Activated T-helper 1 cell treated with anti-CD3 and anti-CD28 coated beads, Interleukin-2, amount 50 U/mL, for 16 hours (primary cell): Measurements from ENCODE around the gene ADI1.
"Not testable (repeated sequence)": the region's sequence is repeated elsewhere in the genome, so short reads cannot be mapped to it uniquely, and the experiment has no call there.

ENCODE experiments used
- DNase-seq, 2 donors: peaks; one replicate each; pipeline ENCODE4 v3.0.0-alpha.2; 2020; ENCODE audit warnings: low read depth in 1 of 2, low spot score in 1 of 2

The ADI1 gene

DNA sequence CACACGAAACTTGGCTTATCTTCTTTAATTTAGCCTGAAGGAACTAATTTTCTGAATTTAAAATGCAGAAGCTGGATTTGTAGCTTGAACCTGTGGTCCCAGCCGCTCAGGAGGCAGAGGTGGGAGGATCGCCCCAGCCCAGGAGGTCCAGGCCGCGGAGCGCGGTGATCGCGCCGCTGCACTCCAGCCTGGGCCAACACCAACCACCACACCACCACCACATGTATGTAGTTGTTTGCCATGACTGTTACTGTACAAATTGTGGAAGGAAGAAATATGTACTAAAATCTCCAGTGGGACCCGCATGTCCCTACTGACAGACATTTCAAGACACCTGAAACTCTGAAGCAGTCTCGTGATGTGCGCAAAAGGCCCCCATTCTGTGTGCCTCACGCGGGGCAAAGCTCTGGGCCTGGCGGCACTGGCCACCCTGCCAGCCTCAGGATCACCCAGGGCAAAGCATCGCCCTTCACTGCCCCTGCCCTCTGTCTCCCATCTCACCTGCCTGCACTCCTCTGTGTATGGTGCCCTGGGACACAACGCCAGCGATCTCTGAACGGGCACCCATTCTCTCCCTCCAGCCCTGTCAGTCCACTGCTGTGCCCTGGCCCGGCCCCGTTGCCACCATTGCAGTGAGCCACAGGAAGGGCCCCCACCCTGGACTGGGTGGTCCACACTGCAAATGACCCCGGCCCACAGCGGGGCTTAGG is 10.1 kb upstream of the ADI1 start:
- no peak for DNase-seq

DNA sequence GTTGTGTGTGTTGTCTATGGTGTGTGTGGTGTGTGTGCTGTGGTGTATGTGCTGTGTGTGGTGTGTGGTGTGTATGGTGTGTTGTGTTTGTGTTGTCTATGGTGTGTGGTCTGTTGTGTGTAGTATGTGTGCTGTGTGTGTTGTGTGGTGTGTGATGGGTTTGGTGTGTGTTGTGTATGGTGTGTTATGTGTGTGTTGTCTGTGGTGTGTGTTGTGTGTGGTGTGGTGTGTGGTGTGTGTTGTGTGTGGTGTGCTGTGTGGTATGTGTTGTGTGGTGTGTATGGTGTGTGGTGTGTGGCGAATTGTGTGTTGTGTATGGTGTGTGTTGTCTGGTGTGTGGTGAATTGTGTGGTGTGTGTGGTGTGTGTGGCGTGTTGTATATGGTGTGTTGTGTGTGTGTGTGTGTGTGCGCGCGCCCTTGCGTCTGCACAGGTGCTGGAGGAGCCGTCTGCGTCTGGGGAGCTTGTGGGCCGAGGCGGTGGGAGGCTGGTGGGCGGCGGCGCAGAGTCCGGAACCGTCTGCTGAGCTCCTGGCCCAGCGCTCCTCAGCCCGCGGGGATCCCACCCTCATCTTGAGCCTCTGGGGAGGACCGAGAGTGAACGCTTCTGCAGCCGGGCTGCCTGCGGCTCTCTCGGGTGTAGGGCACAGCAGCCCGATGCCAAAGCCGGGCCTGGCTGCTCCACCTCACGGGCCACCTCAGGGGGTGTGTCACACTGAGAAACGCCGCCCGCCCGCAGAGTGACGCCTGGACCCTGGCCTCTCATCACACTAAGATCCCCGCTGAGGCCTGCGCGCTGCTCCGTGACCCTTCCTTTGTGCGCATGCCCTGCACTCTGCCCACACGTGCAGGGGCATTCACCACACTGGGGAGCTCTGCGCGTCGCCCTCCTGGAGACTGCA is 8.8 kb upstream of the ADI1 start:
- DNase-seq, result no peak

DNA sequence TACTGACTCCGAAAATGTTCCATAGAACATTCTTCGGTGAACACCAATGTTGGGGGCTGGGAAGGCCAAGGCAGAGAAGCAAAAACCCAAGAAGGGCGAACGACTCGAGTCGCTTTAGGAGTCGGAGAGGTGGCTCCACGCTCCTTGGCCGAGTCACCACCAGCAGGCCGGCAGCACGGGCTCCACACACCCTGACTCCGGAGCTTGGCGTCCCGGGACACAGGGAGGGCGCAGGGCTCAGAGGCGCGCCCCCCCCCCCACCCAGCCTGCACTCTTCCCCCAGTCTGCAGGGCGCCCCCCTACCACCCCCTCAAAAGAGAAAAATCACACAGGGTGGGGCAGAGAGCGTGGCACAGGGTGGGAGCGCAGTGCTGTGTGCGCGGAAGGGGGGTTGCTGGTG is 7.5 kb upstream of the ADI1 start:
- DNase-seq, result no peak

DNA sequence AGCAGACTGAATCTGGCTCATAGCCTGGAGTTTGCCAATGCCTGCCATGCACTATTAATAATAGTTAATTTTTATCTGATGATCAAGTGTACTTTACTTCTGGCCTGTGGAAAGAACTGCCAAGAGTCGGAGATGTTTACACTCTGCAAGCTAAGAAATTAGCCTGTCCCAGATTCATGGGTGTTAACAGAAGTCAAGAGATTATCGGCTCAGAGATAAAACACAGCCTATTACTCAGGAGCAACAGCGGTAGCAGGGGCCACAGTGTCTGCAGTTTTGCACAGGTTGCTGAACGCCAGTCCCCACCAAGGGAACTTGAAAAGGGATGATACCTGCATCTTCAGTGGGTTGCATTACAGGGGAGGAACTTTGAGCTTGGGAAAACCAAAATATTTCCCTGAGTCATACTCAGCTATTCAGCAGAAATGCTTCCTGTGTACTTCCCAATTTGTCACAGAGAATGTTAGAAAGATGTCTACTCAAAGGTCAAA is 4.3 kb upstream of the ADI1 start:
- no peak for DNase-seq

DNA sequence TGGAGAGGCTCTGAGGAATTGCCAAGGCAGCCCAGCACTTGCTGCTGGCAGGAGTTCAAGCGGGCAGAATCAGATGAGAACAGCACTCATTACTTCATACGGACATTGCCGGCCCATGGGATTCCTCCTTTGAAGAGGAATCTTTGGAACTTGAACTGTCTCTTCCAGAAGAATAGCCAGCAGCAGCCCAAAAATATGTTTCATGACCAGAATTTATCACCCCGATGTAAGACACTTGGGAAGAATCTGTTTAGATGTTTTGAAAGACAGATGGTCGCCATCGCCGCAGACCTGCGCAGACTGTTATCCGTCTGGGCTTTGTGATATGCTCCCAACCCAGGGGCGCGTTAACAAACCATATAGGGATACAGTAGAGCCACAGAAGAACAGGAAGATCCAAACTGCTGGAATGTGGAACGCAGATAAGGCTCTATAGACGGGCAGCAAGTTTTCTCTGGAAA is 3.7 kb upstream of the ADI1 start:
- DNase-seq, result no peak

DNA sequence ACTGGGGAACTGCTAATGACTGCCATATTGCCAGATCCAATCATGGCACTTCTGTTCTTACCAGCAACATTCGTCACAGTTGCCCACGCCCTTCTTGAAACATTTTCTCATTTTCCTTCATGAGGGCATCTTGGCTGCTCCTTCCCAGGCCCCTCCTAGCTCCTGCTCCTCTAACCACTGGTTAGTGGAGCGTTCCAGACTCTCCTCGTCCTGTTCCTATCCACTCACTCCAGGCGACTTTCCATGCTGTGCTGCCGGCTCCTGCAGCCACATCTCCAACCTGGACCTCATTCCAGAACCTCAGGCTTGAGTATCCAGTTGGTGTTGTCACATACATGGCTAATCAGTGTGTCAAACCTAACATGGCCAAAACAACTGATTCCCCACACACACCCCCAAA is 1.3 kb upstream of the ADI1 start:
- no peak for DNase-seq

DNA sequence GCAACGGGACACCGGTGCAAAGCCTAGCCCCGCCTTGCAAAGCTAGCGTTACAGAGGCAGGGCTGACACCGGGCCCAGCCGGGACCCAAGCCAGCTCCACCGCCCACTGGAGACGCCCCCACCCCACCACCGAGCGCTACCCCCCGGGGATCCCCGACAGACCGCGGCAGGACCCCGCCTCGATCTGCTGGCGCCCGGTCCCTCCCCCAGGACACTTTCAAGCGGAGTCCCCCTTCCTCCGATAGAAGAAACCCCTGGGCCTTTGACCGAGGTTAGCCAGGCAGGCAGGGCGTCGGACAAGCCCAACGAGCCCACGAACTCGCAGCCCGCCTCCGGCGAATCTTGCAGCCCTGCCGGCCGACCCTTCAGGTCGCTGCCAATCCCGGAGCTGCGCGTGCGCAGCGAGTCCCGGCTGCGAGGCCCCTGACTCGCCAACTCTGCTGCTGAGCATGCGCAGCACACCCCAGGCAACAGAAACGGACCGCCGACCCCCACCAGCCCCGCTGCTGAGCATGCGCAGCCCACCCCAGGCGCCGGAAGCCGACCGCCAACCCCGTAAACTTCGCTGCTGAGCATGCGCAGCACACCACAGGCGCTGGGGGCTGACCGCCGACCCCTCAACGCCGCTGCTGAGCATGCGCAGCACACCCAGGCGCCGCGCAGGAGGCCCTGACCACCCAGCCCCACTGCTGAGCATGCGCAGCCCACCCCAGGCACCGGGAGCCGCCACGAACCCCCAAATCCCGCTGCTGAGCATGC is 656 bp downstream of the ADI1 start:
- DNase-seq, result peak; percentile 95 to 98

DNA sequence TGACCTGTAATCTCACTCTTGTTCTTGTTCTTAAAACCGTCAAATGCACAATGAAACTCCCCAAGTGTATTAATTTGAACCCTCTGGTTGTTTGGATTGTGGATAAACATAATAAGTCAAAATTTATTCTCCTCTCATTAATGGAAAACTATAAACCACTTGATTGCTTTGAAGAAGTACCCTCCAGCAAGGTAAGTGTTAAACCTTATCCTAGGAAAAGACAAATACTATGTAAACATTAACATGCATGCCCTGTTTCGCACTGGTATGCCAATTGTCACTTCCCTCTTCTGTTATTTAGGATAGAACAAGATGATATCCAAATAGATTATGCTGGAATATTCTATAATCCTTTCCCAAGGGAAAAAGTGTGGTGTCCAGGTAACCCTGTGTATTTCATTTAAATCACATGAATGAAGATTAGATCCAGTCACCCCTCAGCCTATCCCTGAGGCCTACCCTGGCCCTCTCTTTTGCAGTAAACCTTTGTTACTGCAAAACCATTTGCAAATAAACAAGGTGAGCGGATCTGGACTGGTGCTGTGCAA is 1.3 kb downstream of the ADI1 start:
- DNase-seq, result no peak

DNA sequence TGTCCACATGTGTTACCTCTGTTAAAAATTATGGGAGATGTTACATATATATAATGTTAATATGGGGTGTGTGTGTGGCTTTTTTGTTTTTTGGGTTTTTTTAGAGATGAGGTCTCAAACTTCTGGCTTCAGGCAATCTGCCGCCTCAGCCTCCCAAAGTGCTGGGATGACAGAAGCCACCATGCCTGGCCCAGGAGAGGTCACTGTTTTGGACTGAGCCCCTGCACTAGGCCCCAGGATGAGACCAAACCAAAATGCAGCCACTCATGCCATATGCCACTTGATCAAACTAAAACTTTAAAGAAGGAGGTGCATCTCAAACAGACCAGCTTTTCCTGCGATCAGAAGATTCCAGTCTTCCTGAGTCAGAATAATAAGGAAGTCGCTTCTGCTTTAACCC is 2.5 kb downstream of the ADI1 start:
- no peak for DNase-seq

DNA sequence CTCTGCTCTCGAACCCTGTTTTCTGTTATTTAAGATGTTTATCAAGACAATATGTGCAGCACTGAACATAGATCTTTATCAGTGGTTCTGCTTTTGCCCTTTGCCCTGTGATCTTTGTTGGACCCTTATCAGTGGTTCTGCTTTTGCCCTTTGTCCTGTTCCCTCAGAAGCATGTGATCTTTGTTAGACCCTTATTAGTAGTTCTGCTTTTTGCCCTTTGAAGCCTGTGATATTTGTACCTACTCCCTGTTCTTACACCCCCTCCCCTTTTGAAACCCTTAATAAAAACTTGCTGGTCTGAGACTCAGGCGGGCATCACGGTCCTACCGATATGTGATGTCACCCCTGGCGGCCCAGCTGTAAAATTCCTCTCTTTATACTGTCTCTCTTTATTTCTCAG is 3.9 kb downstream of the ADI1 start:
- not testable (repeated sequence) for DNase-seq

DNA sequence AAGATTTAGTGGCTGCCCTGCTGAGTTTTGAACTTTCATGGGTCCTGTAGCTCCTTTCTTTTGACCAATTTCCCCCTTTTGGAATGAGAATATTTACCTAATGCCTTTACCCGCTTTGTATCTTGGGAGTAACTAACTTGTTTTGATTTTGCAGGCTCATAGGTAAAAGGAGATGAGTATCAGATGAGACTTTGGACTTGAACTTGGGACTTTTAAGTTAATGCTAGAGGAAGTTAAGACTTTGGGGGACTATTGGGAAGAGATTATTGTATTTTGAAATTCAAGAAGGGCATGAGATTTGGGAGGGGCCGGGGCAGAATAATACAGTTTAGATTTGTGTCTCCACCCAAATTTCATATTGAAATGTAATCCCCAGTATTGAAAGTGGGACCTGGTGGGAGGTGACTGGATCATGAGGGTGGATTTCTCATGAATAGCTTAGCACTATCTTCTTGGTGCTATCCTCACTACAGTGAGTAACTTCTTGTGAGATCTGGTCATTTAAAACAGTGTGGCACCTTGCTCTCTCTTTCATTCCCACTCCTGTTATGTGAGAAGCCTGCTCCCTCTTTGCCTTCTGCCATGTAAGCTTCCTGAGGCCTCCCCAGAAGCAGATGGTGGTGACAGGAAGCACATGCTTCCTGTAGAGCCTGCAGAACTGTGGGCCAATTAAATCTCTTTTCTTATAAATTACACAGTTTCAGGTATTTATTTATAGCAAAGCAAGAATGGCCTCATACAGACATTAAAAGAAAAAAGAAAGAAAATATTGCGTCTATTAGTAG is 6.1 kb downstream of the ADI1 start:
- no peak for DNase-seq

DNA sequence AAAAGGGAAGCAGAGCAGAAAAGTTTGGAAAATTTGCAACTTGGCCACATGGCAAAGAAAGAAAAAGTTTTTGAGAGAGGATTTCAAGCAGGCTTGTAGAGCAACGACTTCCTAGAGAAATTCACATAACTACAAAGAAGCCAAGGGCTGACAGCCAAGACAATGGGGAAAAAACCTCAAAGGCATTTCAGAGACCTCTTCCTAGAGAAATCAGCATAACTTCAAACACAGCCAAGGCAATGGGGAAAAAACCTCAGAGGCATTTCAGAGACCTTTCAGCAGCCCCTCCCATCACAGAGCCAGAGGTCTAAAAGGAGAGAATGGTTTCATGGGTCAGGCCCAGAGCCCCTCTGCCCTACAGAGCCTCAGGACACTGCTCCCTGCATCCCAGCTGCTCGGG is 7.2 kb downstream of the ADI1 start:
- no peak for DNase-seq

DNA sequence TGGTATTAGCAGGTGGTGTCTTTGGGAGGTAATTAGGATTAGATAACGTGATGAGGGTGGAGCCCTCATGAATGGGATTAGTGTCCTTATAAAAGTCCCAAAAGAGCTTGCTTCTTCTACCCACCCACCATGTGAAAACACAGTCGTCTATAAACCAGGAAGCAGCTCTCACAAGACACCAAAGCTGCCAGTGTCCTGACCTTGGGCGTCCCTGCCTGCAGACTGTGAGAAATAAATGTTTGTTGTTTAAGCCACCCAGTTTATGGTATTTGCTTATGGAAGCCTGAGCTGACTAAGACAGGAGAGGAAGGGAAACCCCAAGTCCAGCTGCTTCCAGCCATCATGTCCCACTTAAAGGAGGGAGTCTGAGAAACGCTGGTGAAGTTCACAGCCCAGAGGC is 13.6 kb downstream of the ADI1 start:
- no peak for DNase-seq

DNA sequence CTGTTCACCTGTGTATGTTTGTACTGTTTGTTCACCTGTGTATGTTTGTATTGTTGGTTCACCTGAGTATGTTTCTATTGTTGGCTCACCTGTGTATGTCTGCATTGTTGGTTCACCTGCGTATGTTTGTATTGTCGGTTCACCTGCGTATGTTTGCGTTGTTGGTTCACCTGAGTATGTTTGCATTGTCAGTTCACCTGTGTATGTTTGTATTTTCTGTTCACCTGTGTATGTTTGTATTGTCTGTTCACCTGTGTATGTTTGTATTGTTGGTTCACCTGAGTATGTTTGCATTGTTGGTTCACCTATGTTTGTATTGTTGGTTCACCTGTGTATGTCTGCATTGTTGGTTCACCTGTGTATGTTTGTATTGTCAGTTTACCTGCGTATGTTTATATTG is 14.6 kb downstream of the ADI1 start:
- DNase-seq, result no peak

DNA sequence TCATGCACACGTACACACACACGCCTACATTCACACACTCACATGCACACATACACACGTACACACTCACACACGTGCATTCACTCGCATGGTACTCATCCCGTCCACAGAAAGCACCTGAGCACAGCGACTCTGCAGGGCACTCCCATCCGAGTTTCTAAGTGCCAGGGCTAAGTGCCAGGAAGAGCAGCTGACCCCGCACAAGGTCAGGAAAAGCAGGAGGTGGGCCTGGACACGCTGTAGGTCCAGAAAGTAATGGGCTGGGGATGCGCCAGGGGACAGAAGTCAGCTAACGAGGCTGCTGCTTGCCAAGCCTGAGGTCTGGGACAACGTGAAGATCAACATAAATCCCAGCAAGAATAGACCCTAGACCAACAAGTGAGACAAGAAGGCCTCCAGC is 15.8 kb downstream of the ADI1 start:
- DNase-seq, result no peak

DNA sequence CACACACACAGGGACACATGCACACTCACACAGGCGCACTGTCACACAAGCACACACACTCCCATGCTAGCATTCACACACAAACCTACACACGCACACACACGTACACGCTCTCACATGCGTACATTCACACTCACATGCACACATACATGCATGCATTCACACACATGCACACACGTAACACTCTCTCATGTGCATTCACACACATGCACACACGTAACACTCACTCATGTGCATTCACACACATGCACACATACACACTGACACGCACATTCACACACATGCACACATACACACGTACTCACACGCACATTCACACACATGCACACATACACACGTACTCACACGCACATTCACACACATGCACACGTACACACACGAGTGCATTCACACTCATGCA is 16.3 kb downstream of the ADI1 start:
- no peak for DNase-seq

DNA sequence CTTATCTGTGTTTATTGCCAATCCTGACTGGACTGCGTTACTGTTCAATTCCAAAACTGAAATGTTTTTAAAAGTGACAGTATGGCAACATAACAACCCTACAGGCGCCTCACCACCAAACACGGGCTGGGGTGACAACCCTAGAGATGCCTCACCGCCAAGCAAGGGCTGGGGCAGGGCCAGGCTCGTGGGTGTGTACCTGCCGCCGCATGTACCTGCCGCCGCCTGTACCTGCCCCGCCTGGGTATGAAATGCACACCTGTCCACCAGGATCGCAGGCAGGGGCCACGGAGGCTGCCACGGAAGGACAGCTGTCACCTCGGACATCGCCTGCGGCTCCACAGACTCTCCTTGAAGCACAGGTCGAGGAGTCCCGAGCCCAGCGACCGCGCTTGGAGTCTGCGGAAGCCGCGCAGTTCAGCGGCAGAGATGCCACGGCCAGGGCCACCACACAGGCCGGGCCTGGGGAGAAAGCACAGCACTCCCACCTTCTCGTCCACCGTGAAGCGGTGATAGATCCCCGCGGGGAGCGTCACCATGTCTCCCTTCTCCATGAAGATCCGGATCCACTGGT is 18.9 kb downstream of the ADI1 start:
- DNase-seq, result no peak

DNA sequence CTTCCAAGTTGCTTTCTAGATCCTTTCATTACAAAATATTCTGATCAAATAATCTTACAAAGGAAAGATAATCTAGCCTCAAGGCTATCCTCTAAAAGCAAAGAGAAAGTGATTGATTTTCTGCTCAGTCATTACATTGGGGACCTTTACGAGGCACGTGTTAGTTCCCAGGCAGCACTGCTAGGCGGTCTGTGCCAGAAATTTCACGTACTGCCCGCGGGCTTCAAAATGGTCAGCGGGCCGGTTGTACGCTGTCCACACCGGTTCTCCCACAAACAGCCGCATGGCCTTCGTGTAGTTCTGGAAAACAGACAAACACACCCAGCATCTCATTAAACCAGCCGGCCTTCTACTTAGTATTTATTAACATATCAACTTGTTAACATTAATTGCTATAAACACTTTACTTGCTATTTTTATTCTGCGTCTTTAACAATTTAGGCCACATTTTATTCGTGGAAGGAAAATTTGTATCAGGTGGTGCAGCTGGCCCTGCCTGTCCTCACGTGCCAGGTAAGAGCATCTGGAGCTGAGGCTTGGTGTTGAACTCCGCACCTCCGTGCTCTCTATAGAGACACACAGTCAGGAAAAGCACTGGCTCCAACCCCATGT is 20.4 kb downstream of the ADI1 start:
- DNase-seq, result no peak

DNA sequence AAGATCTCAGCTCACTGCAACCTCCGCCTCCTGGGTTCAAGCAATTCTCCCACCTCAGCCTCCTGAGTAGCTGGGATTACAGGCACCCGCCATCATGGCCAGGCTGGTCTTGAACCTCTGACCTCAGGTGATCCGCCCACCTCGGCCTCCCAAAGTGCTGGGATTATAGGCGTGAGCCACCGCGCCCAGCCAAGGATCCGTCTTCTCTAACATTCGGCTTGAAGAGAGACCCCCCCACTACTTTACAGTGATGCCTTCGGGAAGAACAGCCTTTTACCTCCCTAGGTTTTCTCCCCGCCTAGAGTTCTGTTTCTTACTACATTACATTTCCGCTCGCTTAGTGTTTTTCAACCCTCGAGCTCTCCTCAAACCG is 22.6 kb downstream of the ADI1 start:
- not testable (repeated sequence) for DNase-seq
